ENCODE measurements around the gene NOTCH1.

The NOTCH1 gene

GRCh38 chr9:136482046-136482792 lies 63.6 kb downstream of the NOTCH1 start:
- no peak for DNase-seq

GRCh38 chr9:136481558-136481957 lies 64.3 kb downstream of the NOTCH1 start:
- DNase-seq, result no peak

- no peak for DNase-seq
Observed at GRCh38 chr9:136476369-136477150, 69.3 kb downstream of the NOTCH1 start.

GRCh38 chr9:136474974-136475865 lies 70.6 kb downstream of the NOTCH1 start:
- DNase-seq, result no peak

GRCh38 chr9:136474021-136474640 lies 71.7 kb downstream of the NOTCH1 start:
- DNase-seq, result no peak

- DNase-seq, result no peak
Observed at GRCh38 chr9:136473354-136473721, 72.5 kb downstream of the NOTCH1 start.

- no peak for DNase-seq
Observed at GRCh38 chr9:136472640-136473353, 73.1 kb downstream of the NOTCH1 start.

GRCh38 chr9:136471802-136472487 lies 73.9 kb downstream of the NOTCH1 start:
- DNase-seq, result no peak

- no peak for DNase-seq
Observed at GRCh38 chr9:136470792-136471469, 74.9 kb downstream of the NOTCH1 start.

- no peak for DNase-seq
Observed at GRCh38 chr9:136470356-136470755, 75.5 kb downstream of the NOTCH1 start.

GRCh38 chr9:136467766-136468165 lies 78.1 kb downstream of the NOTCH1 start:
- no peak for DNase-seq

- no peak for DNase-seq
Observed at GRCh38 chr9:136466155-136466541, 79.7 kb downstream of the NOTCH1 start.

- DNase-seq, result no peak
Observed at GRCh38 chr9:136465500-136466154, 80.2 kb downstream of the NOTCH1 start.

GRCh38 chr9:136464241-136464640 lies 81.6 kb downstream of the NOTCH1 start:
- no peak for DNase-seq

GRCh38 chr9:136463578-136463977 lies 82.3 kb downstream of the NOTCH1 start:
- no peak for DNase-seq

- no peak for DNase-seq
Observed at GRCh38 chr9:136462664-136463063, 83.2 kb downstream of the NOTCH1 start.

GRCh38 chr9:136460772-136461325 lies 85.0 kb downstream of the NOTCH1 start:
- DNase-seq, result no peak

GRCh38 chr9:136459425-136459824 lies 86.4 kb downstream of the NOTCH1 start:
- DNase-seq, result no peak

- DNase-seq, result no peak
Observed at GRCh38 chr9:136457326-136457725, 88.5 kb downstream of the NOTCH1 start.

- no peak for DNase-seq
Observed at GRCh38 chr9:136456258-136456657, 89.6 kb downstream of the NOTCH1 start.
